H9 (cell line): ENCODE results near the gene TOGARAM2. TPM values are rescaled to one million over a fixed set of nuclear protein-coding genes. Genes with fewer than 3 reads are reported as not detected.

Experiments used
- DNase-seq: peaks from one replicate; pipeline ENCODE4 v3.0.0-alpha.2; 2017
- H2AFZ ChIP-seq: one replicate; pipeline ENCODE4 v1.6.1; 2013; ENCODE audit warnings: mild to moderate bottlenecking, low read length, control low read depth, moderate library complexity
- H2AK5ac ChIP-seq: 2 replicates; pipeline ENCODE4 v1.6.1; 2013; ENCODE audit warnings: low read length, control low read depth, mixed read lengths; ENCODE audit not compliant: insufficient read length
- H2BK120ac ChIP-seq: one replicate; pipeline ENCODE4 v1.6.1; 2013; ENCODE audit warnings: low read depth, mild to moderate bottlenecking, low read length, control low read depth, inconsistent platforms; ENCODE audit not compliant: poor library complexity, severe bottlenecking
- H2BK12ac ChIP-seq: 2 replicates; pipeline ENCODE4 v1.6.1; 2013; ENCODE audit warnings: low read length, control low read depth, mixed read lengths, low read depth; ENCODE audit not compliant: insufficient read length
- H2BK15ac ChIP-seq: 2 replicates; pipeline ENCODE4 v1.6.1; 2013; ENCODE audit warnings: low read depth, low read length, control low read depth
- H2BK20ac ChIP-seq: one replicate; pipeline ENCODE4 v1.6.1; 2013; ENCODE audit warnings: low read depth, mild to moderate bottlenecking, low read length, control low read depth, inconsistent platforms; ENCODE audit not compliant: poor library complexity, severe bottlenecking
- H2BK5ac ChIP-seq: 2 replicates; pipeline ENCODE4 v1.6.1; 2013; ENCODE audit warnings: low read length, control low read depth, mixed read lengths; ENCODE audit not compliant: insufficient read length
- H3K14ac ChIP-seq: 2 replicates; pipeline ENCODE4 v1.6.1; 2013; ENCODE audit warnings: low read length, control low read depth; ENCODE audit not compliant: insufficient read depth
- H3K18ac ChIP-seq: 2 replicates; pipeline ENCODE4 v1.6.1; 2013; ENCODE audit warnings: low read depth, mild to moderate bottlenecking, mixed read lengths, low read length, control low read depth; ENCODE audit not compliant: insufficient read length
- H3K23ac ChIP-seq: 2 replicates; pipeline ENCODE4 v1.6.1; 2013; ENCODE audit warnings: low read length, control low read depth, mixed read lengths, low read depth; ENCODE audit not compliant: insufficient read length
- H3K23me2 ChIP-seq: 2 replicates; pipeline ENCODE4 v1.6.1; 2013; ENCODE audit warnings: low read depth, mild to moderate bottlenecking, mixed read lengths, low read length, control low read depth; ENCODE audit not compliant: insufficient read length, poor library complexity, severe bottlenecking
- H3K27ac ChIP-seq: 2 replicates; pipeline ENCODE4 v1.5.1; 2013; ENCODE audit warnings: low read length, control low read depth, mixed read lengths, low read depth; ENCODE audit not compliant: insufficient read length
- H3K27me3 ChIP-seq: 2 replicates; pipeline ENCODE4 v1.6.1; 2013; ENCODE audit warnings: low read length, control low read depth, inconsistent platforms; ENCODE audit not compliant: insufficient read depth
- H3K4ac ChIP-seq: 2 replicates; pipeline ENCODE4 v1.6.1; 2013; ENCODE audit warnings: low read depth, mild to moderate bottlenecking, control low read depth, inconsistent platforms, low read length, moderate library complexity
- H3K4me1 ChIP-seq: 2 replicates; pipeline ENCODE4 v1.6.1; 2013; ENCODE audit warnings: low read length, control low read depth, inconsistent platforms; ENCODE audit not compliant: insufficient read depth
- H3K4me2 ChIP-seq: 2 replicates; pipeline ENCODE4 v1.6.1; 2013; ENCODE audit warnings: low read length, control low read depth, mixed read lengths; ENCODE audit not compliant: insufficient read length, insufficient read depth
- H3K56ac ChIP-seq: 2 replicates; pipeline ENCODE4 v1.6.1; 2013; ENCODE audit warnings: low read depth, mild to moderate bottlenecking, mixed read lengths, low read length, control low read depth; ENCODE audit not compliant: insufficient read length
- H3K79me1 ChIP-seq: 2 replicates; pipeline ENCODE4 v1.6.1; 2013; ENCODE audit warnings: low read depth, mild to moderate bottlenecking, moderate library complexity, low read length, control low read depth, inconsistent platforms; ENCODE audit not compliant: insufficient read depth, poor library complexity, severe bottlenecking
- H3K79me2 ChIP-seq: 2 replicates; pipeline ENCODE4 v1.6.1; 2013; ENCODE audit warnings: low read length, control low read depth, inconsistent platforms; ENCODE audit not compliant: insufficient read depth
- H3K9ac ChIP-seq: 2 replicates; pipeline ENCODE4 v1.6.1; 2013; ENCODE audit warnings: low read length, control low read depth, mixed read lengths; ENCODE audit not compliant: insufficient read length; ENCODE audit errors: extremely low read depth
- H3K9me3 ChIP-seq: one replicate; pipeline ENCODE4 v1.6.1; 2013; ENCODE audit warnings: low read depth, low read length, inconsistent platforms; ENCODE audit not compliant: control insufficient read depth
- H3T11ph ChIP-seq: one replicate; pipeline ENCODE4 v1.6.1; 2013; ENCODE audit warnings: mild to moderate bottlenecking, low read length, control low read depth, inconsistent platforms
- H4K20me1 ChIP-seq: one replicate; pipeline ENCODE4 v1.6.1; 2013; ENCODE audit not compliant: control insufficient read depth, insufficient read length, insufficient read depth
- H4K5ac ChIP-seq: 2 replicates; pipeline ENCODE4 v1.6.1; 2013; ENCODE audit warnings: low read depth, mild to moderate bottlenecking, mixed read lengths, low read length, control low read depth; ENCODE audit not compliant: insufficient read length
- H4K8ac ChIP-seq: replicated peaks from 2 replicates; pipeline ENCODE4 v1.6.1; 2013; ENCODE audit warnings: low read length, control low read depth, mixed read lengths, low read depth; ENCODE audit not compliant: insufficient read length
- H4K91ac ChIP-seq: 2 replicates; pipeline ENCODE4 v1.6.1; 2013; ENCODE audit warnings: low read depth, mild to moderate bottlenecking, moderate library complexity, mixed read lengths, low read length, control low read depth; ENCODE audit not compliant: insufficient read length
- H3K27ac Mint-ChIP-seq, 3 experiments: 2 replicates in 2 of 3; 3 replicates in 1 of 3; pipeline ENCODE4 v1.8.0; 2020 to 2021; ENCODE audit warnings: mixed read lengths in 3 of 3, mild to moderate bottlenecking in 1 of 3, moderate library complexity in 1 of 3
- H3K27me3 Mint-ChIP-seq: 2 replicates; pipeline ENCODE4 v1.8.0; 2021; ENCODE audit warnings: low read depth, mild to moderate bottlenecking, moderate library complexity, mixed read lengths
- H3K36me3 Mint-ChIP-seq, 3 experiments: 2 replicates in 2 of 3; 3 replicates in 1 of 3; pipeline ENCODE4 v1.8.0; 2020 to 2021; ENCODE audit warnings: low read depth in 3 of 3, mixed read lengths in 3 of 3; ENCODE audit not compliant: insufficient read depth in 1 of 3
- H3K4me1 Mint-ChIP-seq, 2 experiments: 2 replicates each; pipeline ENCODE4 v1.8.0; 2020; ENCODE audit warnings: mixed read lengths in 2 of 2
- H3K4me3 Mint-ChIP-seq, 2 experiments: 2 replicates in 1 of 2; 3 replicates in 1 of 2; pipeline ENCODE4 v1.8.0; 2020 to 2021; ENCODE audit warnings: mild to moderate bottlenecking in 2 of 2, mixed read lengths in 2 of 2, moderate library complexity in 1 of 2
- H3K9me3 Mint-ChIP-seq, 2 experiments: 2 replicates in 1 of 2; 3 replicates in 1 of 2; pipeline ENCODE4 v1.8.0; 2020; ENCODE audit warnings: mild to moderate bottlenecking in 2 of 2, mixed read lengths in 2 of 2, moderate library complexity in 1 of 2
- WGBS: extraction: QIAGEN DNeasy Blood & Tissue Kit; methylation state at CpG from one replicate; pipeline ENCODE4 v1.1.7; 2013; ENCODE audit warnings: missing lambda C conversion rate, low lambda C conversion rate, mixed read lengths; ENCODE audit not compliant: insufficient read length; ENCODE audit errors: extremely low coverage; 5-methylcytosine and 5-hydroxymethylcytosine counted together
- total RNA-seq: library from RNA; stranded (reverse); gene quantifications from 2 replicates; pipeline ENCODE4 v1.2.1, GENCODE V29; 2021
- TF ChIP-seq, protein P1 (sequence below): fragments of 200-600 bp; sonication (generic); conservative IDR thresholded peaks from 3 replicates; pipeline ENCODE4 v1.8.0; 2021; ENCODE audit warnings: antibody characterized with exemption, mild to moderate bottlenecking

TOGARAM2 gene
- total RNA-seq, 1 experiment from 2014 or later, result 0.83 TPM

- H4K20me1 ChIP-seq, result no peaks in the 10 kb centered on the region
- H4K5ac ChIP-seq, result no peak overlapping the region
- H3K14ac ChIP-seq, result no peak overlapping the region
- H3K9me3 Mint-ChIP-seq, result no peaks in the 10 kb centered on the region
- H3K9me3 ChIP-seq, result no peaks in the 10 kb centered on the region
- no peak overlapping the region for H3T11ph ChIP-seq
- no peaks in the 10 kb centered on the region for H3K4me1 ChIP-seq
- no peak overlapping the region for H2AFZ ChIP-seq
- no CpG with 5 or more reads among the region's 6 CpGs for WGBS
- H3K9ac ChIP-seq, result no peak overlapping the region
- H3K4me2 ChIP-seq, result no peak overlapping the region
- H4K8ac ChIP-seq, result no peak overlapping the region
- H3K4me1 Mint-ChIP-seq, result no peaks in the 10 kb centered on the region
- no peaks in the 10 kb centered on the region for H3K27me3 ChIP-seq
- peaks cover 2% of the 10 kb centered on the region; the same call in 1 of the 2 replicates for H3K27me3 Mint-ChIP-seq
- TF ChIP-seq, protein P1, sequence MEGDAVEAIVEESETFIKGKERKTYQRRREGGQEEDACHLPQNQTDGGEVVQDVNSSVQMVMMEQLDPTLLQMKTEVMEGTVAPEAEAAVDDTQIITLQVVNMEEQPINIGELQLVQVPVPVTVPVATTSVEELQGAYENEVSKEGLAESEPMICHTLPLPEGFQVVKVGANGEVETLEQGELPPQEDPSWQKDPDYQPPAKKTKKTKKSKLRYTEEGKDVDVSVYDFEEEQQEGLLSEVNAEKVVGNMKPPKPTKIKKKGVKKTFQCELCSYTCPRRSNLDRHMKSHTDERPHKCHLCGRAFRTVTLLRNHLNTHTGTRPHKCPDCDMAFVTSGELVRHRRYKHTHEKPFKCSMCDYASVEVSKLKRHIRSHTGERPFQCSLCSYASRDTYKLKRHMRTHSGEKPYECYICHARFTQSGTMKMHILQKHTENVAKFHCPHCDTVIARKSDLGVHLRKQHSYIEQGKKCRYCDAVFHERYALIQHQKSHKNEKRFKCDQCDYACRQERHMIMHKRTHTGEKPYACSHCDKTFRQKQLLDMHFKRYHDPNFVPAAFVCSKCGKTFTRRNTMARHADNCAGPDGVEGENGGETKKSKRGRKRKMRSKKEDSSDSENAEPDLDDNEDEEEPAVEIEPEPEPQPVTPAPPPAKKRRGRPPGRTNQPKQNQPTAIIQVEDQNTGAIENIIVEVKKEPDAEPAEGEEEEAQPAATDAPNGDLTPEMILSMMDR, result no peak
- H2BK20ac ChIP-seq, result no peak overlapping the region
- H3K36me3 Mint-ChIP-seq, result no peaks in the 10 kb centered on the region
- H2BK120ac ChIP-seq, result no peak overlapping the region
- no peak overlapping the region for H3K4ac ChIP-seq
- H3K18ac ChIP-seq, result no peak overlapping the region
- H2BK15ac ChIP-seq, result no peak overlapping the region
- H3K56ac ChIP-seq, result no peak overlapping the region
- H3K79me2 ChIP-seq, result no peaks in the 10 kb centered on the region
- no peak overlapping the region for H2BK12ac ChIP-seq
- H3K4me3 Mint-ChIP-seq, result no peak overlapping the region
- no peak overlapping the region; a peak in 1 of 7 replicates for H3K27ac Mint-ChIP-seq
- H3K23ac ChIP-seq, result no peak overlapping the region
- H4K91ac ChIP-seq, result no peak overlapping the region
- DNase-seq, result no peak
- no peaks in the 10 kb centered on the region for H3K23me2 ChIP-seq
- H2BK5ac ChIP-seq, result no peak overlapping the region
- no peak overlapping the region for H3K27ac ChIP-seq
- no peaks in the 10 kb centered on the region for H3K79me1 ChIP-seq
- H2AK5ac ChIP-seq, result no peak overlapping the region
These were observed 10.5 kb upstream of the TOGARAM2 start for GRCh38 chr2:28970464-28971160.
